22Rv1 (cell line): Measurements from ENCODE around the gene SSH2.

Source experiments
- ZFX ChIP-seq: fragments of 450-650 bp; IDR thresholded peaks from 2 replicates; pipeline ENCODE4 v1.6.1; 2017; ENCODE audit warnings: antibody characterized with exemption, borderline replicate concordance
- TF ChIP-seq, protein P1 (sequence below): fragments of 450-650 bp; IDR thresholded peaks from 2 replicates; pipeline ENCODE4 v1.5.1; 2017; ENCODE audit warnings: mild to moderate bottlenecking

DNA sequence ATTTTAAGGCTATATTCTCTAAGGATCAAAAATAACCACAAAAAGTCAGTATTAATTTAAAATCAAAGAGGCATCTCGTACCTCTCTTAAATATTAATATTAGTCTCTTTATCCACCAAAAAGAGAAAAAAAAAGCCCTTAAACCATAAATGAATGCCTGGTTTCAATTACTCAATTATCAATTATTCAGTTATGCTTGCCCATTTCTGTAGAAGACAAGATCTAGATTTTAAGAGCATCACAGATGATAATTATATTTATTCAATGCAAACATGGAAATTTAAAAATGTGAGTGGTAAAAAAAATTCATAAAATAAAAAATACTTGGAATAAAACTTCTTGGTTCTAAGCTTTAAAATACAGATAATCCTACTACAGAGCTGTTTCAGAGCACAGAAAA is 181.6 kb downstream of the SSH2 start:
- TF ChIP-seq, protein P1, sequence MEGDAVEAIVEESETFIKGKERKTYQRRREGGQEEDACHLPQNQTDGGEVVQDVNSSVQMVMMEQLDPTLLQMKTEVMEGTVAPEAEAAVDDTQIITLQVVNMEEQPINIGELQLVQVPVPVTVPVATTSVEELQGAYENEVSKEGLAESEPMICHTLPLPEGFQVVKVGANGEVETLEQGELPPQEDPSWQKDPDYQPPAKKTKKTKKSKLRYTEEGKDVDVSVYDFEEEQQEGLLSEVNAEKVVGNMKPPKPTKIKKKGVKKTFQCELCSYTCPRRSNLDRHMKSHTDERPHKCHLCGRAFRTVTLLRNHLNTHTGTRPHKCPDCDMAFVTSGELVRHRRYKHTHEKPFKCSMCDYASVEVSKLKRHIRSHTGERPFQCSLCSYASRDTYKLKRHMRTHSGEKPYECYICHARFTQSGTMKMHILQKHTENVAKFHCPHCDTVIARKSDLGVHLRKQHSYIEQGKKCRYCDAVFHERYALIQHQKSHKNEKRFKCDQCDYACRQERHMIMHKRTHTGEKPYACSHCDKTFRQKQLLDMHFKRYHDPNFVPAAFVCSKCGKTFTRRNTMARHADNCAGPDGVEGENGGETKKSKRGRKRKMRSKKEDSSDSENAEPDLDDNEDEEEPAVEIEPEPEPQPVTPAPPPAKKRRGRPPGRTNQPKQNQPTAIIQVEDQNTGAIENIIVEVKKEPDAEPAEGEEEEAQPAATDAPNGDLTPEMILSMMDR: no peak
- no peak for TF ChIP-seq ZFX
